ENCODE results near the gene SGCA.

GRCh38 chr17:50222922-50223321 is 57.1 kb downstream of the SGCA start:
- TF ChIP-seq CTCF (IDR thresholded peaks at IDR 0.05) (no peak), ZFX (IDR thresholded peaks at IDR 0.05; ENCODE audit: borderline replicate concordance) (no peak)
